Stomach smooth muscle (tissue), 2 donors: ENCODE measurements around the gene KRT222.

ENCODE experiments used
- H3K27ac ChIP-seq: one replicate; pipeline ENCODE4 v1.7.0; 2013; ENCODE audit warnings: mild to moderate bottlenecking, low read length, inconsistent platforms
- H3K27me3 ChIP-seq, 2 donors: one replicate each; pipeline ENCODE4 v1.7.0; 2013; ENCODE audit warnings: low read length in 2 of 2; ENCODE audit not compliant: insufficient read depth in 2 of 2, control insufficient read depth in 1 of 2
- H3K36me3 ChIP-seq, 2 donors: one replicate each; pipeline ENCODE4 v1.7.0; 2013; ENCODE audit warnings: low read length in 2 of 2; ENCODE audit not compliant: control insufficient read depth in 2 of 2, insufficient read depth in 2 of 2
- H3K4me1 ChIP-seq: one replicate; pipeline ENCODE4 v1.7.0; 2013; ENCODE audit warnings: low read length; ENCODE audit not compliant: control insufficient read depth, insufficient read depth
- H3K4me3 ChIP-seq, 2 donors: one replicate each; pipeline ENCODE4 v1.7.0; 2013; ENCODE audit warnings: low read length in 2 of 2
- H3K9ac ChIP-seq, 2 donors: one replicate each; pipeline ENCODE4 v1.7.0; 2013; ENCODE audit warnings: low read length in 2 of 2, mild to moderate bottlenecking in 1 of 2
- H3K9me3 ChIP-seq, 2 donors: one replicate each; pipeline ENCODE4 v1.7.0; 2013; ENCODE audit warnings: low read length in 2 of 2; ENCODE audit not compliant: control insufficient read depth in 2 of 2
- donor health status: healthy.
- donor health status: Pancreatic carcinoma.

The KRT222 gene

DNA sequence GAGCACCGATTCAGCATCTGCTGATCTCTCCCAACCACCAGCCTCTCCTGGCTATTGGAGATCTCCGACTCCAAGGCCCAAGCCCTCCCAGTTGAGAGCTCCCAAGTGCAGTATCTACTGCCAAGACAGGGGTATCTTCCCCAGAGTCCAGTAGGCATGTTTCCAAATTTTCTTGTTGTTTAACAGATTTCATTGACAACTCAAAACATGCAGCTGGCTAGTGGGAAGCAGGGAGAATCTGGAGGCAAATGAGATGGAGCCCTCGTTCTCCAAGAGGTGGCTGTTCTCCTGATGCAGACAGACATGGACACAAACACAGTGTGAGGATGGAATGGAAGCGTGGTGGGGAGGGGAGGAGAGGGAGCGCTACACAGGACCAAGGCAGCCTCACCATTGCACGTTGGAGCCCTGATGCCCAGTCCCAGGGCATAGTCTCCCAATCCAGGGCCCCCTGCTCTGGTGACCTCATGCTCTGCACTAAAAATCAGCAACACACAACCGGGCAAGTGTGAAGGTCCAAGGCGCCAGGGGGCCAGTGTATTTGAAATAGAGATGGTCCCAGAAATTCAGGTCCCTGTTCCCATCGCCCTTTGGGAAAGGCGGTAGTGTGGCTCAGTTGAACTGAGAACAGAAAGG is 49.0 kb downstream of the KRT222 start:
- H3K27me3 ChIP-seq: peaks cover 13 to 25% of the 10 kb centered on the region in 2 donors
- H3K9ac ChIP-seq: no peak overlapping the region
- no peaks in the 10 kb centered on the region for H3K9me3 ChIP-seq
- no peaks in the 10 kb centered on the region for H3K36me3 ChIP-seq
- H3K4me1 ChIP-seq: peaks cover 10% of the 10 kb centered on the region
- H3K4me3 ChIP-seq: no peak overlapping the region
- H3K27ac ChIP-seq: no peak overlapping the region

DNA sequence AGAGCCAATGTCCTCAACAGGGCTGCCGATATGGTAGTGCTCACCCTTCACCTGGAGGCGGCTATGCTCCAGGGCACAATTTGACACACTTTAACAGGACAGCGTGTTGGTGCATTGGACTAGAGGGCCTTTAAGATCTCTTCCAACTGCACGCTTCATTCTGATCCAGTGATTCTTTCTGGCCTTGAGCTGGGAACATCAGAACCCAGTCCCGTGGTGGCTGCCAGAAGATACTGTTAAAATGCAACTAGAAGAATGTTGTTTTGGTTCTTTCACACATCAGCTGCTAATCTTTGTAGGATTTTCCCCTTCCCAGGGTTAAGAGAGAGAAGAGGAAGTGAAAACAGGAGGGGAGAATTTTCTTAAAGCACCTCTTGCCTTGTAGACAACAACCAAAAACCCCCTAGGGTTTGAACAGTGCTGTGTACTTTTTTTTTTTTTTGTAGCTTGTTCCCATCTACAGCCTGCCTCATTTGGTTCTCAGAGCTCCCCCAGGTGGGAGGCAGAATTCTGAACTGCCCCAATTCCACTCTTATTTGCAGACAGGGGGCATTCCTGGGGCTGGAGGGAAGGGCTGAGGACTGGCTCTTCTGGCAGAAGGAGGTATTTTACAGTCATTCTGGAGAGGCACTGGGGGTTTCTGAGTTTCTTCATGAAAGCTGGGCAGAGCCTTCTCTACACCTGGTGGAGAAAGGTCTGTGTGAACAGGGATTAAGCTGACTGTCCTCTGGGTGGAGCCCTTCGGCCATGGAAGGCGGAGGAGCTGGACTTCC is 49.7 kb downstream of the KRT222 start:
- no peaks in the 10 kb centered on the region for H3K9me3 ChIP-seq
- no peak overlapping the region for H3K27ac ChIP-seq
- no peaks in the 10 kb centered on the region for H3K36me3 ChIP-seq
- H3K4me1 ChIP-seq: peaks cover 8% of the 10 kb centered on the region
- peaks cover 13 to 25% of the 10 kb centered on the region in 2 donors for H3K27me3 ChIP-seq
- no peak overlapping the region for H3K4me3 ChIP-seq
- H3K9ac ChIP-seq: no peak overlapping the region

DNA sequence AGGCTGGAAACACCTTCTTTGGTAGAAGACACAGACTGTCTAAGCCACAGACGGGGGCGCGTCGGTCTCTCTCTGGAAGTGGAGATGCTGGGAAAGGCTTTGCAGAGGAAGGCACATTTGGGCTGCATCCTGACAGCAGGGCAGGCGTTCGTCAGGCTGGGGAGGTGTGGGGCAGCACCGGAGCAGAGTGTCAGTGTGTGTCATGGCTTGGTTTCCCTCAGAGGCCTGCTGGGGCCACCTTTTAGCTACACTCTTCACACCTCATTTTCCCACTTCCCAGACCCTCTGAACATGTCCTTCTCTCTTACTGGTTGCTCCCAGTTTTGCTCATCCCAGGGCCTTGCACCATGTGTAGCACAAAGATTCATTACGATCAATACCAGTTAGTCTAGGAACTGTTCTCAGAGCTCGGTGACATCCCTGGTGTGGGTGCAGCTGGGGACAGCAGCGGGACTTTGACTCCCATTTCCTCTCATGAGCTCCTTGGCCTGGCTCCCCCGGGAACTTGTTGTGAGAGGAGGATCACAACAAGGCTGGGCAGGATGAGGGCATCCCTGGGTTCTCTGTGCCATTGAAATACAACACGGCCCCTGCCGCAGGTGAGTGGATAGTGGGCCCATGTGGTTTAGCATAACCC is 50.4 kb downstream of the KRT222 start:
- H3K9me3 ChIP-seq: no peaks in the 10 kb centered on the region
- no peak overlapping the region for H3K4me3 ChIP-seq

DNA sequence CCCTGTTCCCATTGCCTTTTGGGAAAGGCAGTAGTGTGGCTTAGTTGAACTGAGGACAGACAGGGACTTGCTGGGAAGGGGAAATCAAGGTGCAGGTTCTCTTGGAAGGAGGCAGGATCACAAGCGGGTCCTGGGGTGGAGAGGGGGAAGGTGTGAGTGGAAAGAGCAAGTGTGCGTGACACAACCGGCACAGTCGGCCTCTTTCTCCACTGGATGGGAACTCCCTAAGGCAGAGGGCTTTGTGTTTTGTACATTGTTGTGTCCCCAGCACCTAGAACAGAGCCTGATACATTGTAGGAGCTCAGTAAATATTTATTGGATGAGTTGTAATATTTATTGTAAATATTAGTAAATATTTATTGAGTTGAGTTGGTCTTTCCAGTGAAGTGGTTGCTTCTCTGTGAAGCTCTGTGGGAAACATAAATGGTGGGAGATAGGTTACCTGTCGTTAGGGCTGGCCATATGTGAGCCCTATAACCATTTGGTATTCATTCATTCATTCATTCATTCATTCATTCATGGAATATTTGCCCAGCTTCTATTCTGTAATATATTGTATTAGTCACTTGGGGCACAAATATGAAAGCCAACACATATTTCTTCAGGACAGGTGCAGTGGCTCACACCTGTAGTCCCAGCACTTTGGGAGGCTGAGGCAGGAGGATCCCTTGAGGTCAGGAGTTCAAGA is 51.4 kb downstream of the KRT222 start:
- H3K4me3 ChIP-seq: no peak overlapping the region
- H3K27ac ChIP-seq: no peak overlapping the region
- H3K27me3 ChIP-seq: peaks cover 10 to 21% of the 10 kb centered on the region in 2 donors
- no peaks in the 10 kb centered on the region for H3K9me3 ChIP-seq
- H3K9ac ChIP-seq: no peak overlapping the region
- no peaks in the 10 kb centered on the region for H3K36me3 ChIP-seq
- H3K4me1 ChIP-seq: peaks cover 4% of the 10 kb centered on the region

More for the DNA sequence above, 50.4 kb downstream of the KRT222 start:
- H3K4me1 ChIP-seq: peaks cover 4% of the 10 kb centered on the region
- peaks cover 13 to 25% of the 10 kb centered on the region in 2 donors for H3K27me3 ChIP-seq
- no peak overlapping the region for H3K27ac ChIP-seq
- H3K9ac ChIP-seq: no peak overlapping the region
- no peaks in the 10 kb centered on the region for H3K36me3 ChIP-seq

DNA sequence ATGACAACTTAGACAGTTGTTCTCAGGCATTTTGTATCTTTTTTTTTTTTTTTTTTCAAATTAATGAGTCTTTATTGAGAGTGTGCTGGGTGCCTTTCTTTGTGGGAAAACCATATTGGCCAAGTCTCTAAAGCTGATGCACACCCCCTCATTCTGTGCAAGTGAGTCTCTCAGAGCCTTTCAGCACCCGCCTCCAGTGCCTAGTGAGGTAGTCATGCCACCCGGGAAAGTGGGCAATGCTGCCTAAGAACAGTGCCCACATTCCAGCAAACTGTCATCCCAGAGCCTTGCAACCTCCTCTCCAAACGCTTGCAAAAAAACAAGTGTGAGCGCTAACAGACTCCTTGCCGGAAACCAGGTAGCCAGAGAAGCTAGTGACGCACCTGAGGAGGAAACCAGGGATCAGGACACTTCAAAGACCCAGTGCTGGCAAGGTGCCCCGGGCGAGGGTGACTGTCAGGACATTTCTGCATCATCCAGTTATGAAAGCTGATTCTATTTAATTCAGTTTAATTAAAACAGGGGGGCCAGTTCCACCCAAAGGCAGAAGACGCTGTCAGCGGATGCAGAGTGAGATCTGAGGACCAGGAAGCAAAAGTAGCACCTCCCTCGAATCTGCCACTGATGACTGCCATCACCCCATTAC is 52.3 kb downstream of the KRT222 start:
- no peaks in the 10 kb centered on the region for H3K36me3 ChIP-seq
- peaks cover 4% of the 10 kb centered on the region for H3K4me1 ChIP-seq
- no peak overlapping the region for H3K9ac ChIP-seq
- peaks cover 6 to 19% of the 10 kb centered on the region in 2 donors for H3K27me3 ChIP-seq
- H3K4me3 ChIP-seq: no peak overlapping the region
- H3K9me3 ChIP-seq: no peaks in the 10 kb centered on the region
- no peak overlapping the region for H3K27ac ChIP-seq

DNA sequence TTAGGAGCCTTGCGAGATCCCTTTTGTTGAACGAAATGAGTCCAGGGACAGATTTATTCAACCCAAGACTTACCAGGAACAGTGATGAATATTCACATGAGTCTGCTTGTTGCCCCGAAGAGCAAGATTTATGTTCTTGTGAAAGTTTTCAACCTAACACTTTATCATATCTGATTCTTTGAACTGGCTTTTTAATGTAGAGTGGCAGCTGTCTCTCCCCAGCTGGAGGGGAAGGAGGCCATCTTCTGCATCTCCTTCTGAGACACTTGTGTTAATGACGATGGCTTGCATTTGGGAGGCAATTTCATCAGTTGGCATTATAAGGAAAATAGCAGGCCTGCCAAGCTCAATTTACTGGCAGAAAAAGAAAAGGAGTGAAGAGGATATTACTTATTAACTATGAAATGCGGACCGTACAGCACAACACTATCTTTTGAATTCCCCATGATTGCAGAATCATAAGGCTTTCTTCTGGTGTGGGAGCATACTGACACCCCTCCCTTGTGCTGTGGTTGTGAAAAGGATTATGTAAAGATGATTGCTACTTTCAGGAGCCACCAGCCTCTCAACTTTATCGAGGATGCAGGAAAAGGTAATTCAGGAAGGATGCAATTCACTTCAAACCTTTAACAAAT is 53.0 kb downstream of the KRT222 start:
- Histone ChIP-seq H3K36me3 (no peaks in the 10 kb centered on the region), H3K9me3 (no peaks in the 10 kb centered on the region), H3K27ac (no peak overlapping the region), H3K9ac (no peak overlapping the region), H3K4me3 (no peak overlapping the region), H3K27me3 (peaks cover 6 to 14% of the 10 kb centered on the region in 2 donors), H3K4me1 (peaks cover 4% of the 10 kb centered on the region)

DNA sequence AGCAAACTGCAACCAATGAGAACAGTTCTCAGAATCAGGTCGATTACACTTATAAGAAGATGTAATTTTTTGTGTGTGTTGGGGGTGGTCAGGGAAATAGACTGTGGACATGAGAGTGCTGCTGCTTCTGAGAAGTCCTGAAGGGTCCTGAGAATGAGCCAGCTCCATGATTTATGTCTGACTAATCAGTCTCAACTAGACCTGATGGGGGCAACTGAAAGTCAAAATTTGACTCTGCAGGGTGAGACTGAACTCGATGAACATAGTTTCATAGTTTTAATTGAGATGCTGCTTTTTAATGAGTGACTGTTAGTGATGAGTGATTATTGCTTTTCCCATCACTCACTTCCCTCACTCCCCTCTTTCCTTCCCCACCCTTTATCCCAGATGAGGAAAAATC is 54.6 kb downstream of the KRT222 start:
- Histone ChIP-seq H3K27me3 (no peaks in the 10 kb centered on the region), H3K4me3 (no peak overlapping the region), H3K4me1 (peaks cover 2% of the 10 kb centered on the region), H3K27ac (no peak overlapping the region), H3K9ac (no peak overlapping the region), H3K36me3 (no peaks in the 10 kb centered on the region), H3K9me3 (no peaks in the 10 kb centered on the region)

DNA sequence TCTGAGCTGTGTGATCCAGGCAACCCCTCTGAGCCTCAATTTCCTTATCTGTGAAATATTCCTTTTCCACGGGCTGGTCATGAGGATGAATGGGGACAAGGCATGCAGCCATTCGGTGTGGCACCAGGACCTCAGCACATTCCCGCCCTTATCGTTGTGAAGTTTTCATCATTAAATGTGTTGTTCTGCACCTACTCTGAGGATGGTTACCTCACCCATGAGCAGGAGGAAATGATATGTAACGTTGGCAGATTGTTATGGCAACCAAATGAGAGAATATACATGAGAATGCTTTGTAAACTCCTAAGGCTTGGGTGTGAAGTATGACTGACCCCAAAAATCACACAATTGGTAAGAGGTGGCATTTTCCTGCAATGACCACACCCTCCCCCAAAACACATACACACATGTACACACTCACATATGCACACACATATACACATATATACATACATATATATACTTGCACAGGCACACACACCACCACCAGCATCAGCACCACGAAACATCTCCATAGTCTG is 56.9 kb downstream of the KRT222 start:
- Histone ChIP-seq H3K4me1 (peaks cover 1% of the 10 kb centered on the region), H3K9me3 (no peaks in the 10 kb centered on the region), H3K27me3 (no peaks in the 10 kb centered on the region), H3K27ac (no peak overlapping the region), H3K36me3 (no peaks in the 10 kb centered on the region), H3K4me3 (no peak overlapping the region), H3K9ac (no peak overlapping the region)

DNA sequence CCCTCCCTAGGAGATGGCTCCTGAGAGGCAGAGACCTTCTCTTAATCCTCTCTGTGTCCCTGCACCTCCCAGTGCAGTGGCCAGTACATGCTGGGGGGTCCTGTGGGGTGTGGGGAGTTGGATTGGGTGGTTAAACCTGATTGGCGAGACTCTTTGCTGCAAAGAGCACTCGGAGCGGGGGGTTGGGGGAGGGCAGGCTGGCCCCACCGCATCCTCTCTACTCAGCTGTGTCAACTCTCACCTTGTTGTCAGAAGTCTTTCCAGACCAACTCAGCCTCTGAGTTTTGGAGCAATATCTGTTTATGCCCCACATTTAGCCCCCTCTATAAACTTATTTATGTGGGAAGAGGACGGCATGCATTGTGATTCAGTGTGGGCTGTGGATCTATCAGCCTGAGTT is 57.3 kb downstream of the KRT222 start:
- Histone ChIP-seq H3K4me1 (peaks cover 5% of the 10 kb centered on the region), H3K27me3 (no peaks in the 10 kb centered on the region), H3K27ac (no peak overlapping the region), H3K9ac (no peak overlapping the region), H3K9me3 (no peaks in the 10 kb centered on the region), H3K36me3 (no peaks in the 10 kb centered on the region), H3K4me3 (no peak overlapping the region)
